ENCODE measurements around the gene INO80. TPM values are rescaled to one million over a fixed set of nuclear protein-coding genes. Genes with fewer than 3 reads are reported as not detected.
A peak's percentile ranks its signal among the peaks of the same experiment; 100 is the strongest.

INO80 gene
- total RNA-seq, 2 donors from 2014 or later, result 14.0 to 34.3 TPM

- H3K4me1 ChIP-seq, result no peaks in the 10 kb centered on the region
- TF ChIP-seq POLR2A (IDR thresholded peaks at IDR 0.05), result no peak
- WGBS, 2 donors, result 67 to 71% methylated on average over 2 of the region's 2 CpGs
- intact Hi-C loops (cut with DNase I), result loop anchor here (10.0 kb wide), 1 partner anchor 102 kb away; no protein-coding TSS in a partner anchor
- DNase-seq (no peak), ATAC-seq (no peak)
- H3K9me3 ChIP-seq, result no peaks in the 10 kb centered on the region
- no peaks in the 10 kb centered on the region for H3K36me3 ChIP-seq (replicated peaks in 1 of 2; ENCODE audit: insufficient read depth in 1 of 2, low read depth in 2 of 2)
- H3K27me3 ChIP-seq, result no peaks in the 10 kb centered on the region
- H3K4me3 ChIP-seq, result no peak overlapping the region
- no peak overlapping the region for H3K27ac ChIP-seq
These were observed 6.8 kb upstream of the INO80 start for GRCh38 chr15:41122849-41123248.

DNA sequence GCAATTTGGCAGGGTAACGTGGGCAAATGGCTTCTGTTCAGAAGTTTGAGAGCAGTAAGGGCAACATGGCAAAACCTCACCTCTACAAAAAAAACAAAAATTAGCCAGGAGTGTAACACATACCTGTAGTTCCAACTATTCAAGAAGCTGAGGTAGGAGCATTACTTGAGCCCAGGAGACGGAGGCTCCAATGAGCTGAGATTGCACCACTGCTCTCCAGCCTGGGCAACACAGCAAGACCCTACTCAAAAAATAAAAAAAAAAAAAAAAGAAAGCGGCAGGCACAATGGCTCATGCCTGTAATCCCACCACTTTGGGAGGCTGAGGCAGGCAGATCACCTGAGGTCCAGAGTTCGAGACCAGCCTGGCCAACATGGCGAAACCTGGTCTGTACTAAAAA is 5.9 kb upstream of the INO80 start:
- no peaks in the 10 kb centered on the region for H3K36me3 ChIP-seq (replicated peaks in 1 of 2; ENCODE audit: insufficient read depth in 1 of 2, low read depth in 2 of 2)
- H3K4me1 ChIP-seq, result no peaks in the 10 kb centered on the region
- no peak for TF ChIP-seq CTCF (IDR thresholded peaks at IDR 0.05)
- TF ChIP-seq POLR2A (IDR thresholded peaks at IDR 0.05), result no peak
- no peak overlapping the region for H3K27ac ChIP-seq
- ATAC-seq (no peak), DNase-seq (no peak)
- 79 to 91% methylated on average over 5 of the region's 5 CpGs for WGBS, 2 donors
- intact Hi-C loops (cut with DNase I), result loop anchor here (10.0 kb wide), 1 partner anchor 103 kb away; no protein-coding TSS in a partner anchor
- no peaks in the 10 kb centered on the region for H3K9me3 ChIP-seq
- H3K4me3 ChIP-seq, result no peak overlapping the region
- H3K27me3 ChIP-seq, result no peaks in the 10 kb centered on the region

DNA sequence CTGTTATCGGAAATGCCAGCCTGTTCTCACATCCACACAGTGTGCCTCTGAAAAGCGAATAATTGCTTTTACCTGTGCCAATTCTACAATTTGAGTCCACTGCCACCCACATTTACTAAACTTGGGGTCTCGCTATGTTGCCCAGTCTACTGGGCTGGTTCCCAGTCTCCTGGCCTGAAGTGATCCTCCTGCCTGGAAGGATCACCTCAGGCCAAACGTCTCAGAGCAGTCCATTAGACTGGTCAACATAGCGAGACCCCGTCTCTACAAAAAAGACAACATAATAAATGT is 827 bp upstream of the INO80 start:
- Histone ChIP-seq H3K36me3 (replicated peaks in 1 of 2; ENCODE audit: insufficient read depth in 1 of 2, low read depth in 2 of 2) (no peaks in the 10 kb centered on the region), H3K27ac (peak overlapping the region; percentile 99 to 100 (median 99)), H3K4me1 (peaks cover 13% of the 10 kb centered on the region), H3K27me3 (no peaks in the 10 kb centered on the region), H3K9me3 (no peaks in the 10 kb centered on the region), H3K4me3 (peak overlapping the region in 1 of 2 donors; percentile 82)
- WGBS, 2 donors, result 61 to 75% methylated on average over 6 of the region's 6 CpGs
- TF ChIP-seq POLR2A (IDR thresholded peaks at IDR 0.05) (no peak), CTCF (IDR thresholded peaks at IDR 0.05) (no peak)
- DNase-seq, result no peak
- ATAC-seq, result no peak
- intact Hi-C loops (cut with DNase I), result no loop called here

DNA sequence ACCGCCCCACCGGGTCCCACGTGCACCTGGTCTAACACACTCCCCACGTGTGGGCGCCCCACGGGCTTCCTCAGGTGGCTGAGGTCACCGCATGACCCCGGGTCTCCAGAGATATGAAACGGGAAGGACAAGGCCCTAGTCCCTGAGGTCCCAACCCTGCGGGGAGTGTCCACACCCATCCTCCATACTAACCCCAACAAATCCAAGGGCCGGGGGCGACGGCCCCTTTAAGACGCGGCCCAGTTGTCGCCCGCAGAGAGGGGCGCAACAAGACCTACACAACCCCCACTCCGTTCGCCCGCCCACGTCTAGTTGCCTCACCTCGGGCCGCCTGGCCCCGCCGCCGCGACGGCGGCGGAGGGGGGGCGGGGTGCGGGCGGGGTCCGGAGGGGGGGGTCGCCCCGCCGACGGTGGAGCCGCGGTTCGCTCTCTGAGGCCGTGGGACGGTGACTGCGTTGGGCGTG is 396 bp downstream of the INO80 start:
- no peaks in the 10 kb centered on the region for H3K27me3 ChIP-seq
- peak; percentile 57 for ATAC-seq
- intact Hi-C loops (cut with DNase I), result no loop called here
- peaks cover 13% of the 10 kb centered on the region for H3K4me1 ChIP-seq
- TF ChIP-seq POLR2A (IDR thresholded peaks at IDR 0.05) (no peak), CTCF (IDR thresholded peaks at IDR 0.05) (peak in 1 of 7 experiments; percentile 8)
- no peaks in the 10 kb centered on the region for H3K36me3 ChIP-seq (replicated peaks in 1 of 2; ENCODE audit: insufficient read depth in 1 of 2, low read depth in 2 of 2)
- H3K27ac ChIP-seq, result peak overlapping the region; percentile 99 to 100 (median 99)
- H3K4me3 ChIP-seq, result peak overlapping the region; percentile 82 to 83
- H3K9me3 ChIP-seq, result no peaks in the 10 kb centered on the region
- DNase-seq, result peak; percentile 60 to 73 (median 64)
- 0 to 1% methylated on average over 8 to 41 of the region's 46 CpGs for WGBS, 2 donors

GRCh38 chr15:41115161-41115651 is 874 bp downstream of the INO80 start:
- 0% methylated on average over 5 to 10 of the region's 10 CpGs for WGBS, 2 donors
- TF ChIP-seq POLR2A (IDR thresholded peaks at IDR 0.05), result no peak
- TF ChIP-seq CTCF (IDR thresholded peaks at IDR 0.05), result no peak
- no peak for ATAC-seq
- intact Hi-C loops (cut with DNase I), result no loop called here
- Histone ChIP-seq H3K27ac (peak overlapping the region; percentile 99 to 100 (median 99)), H3K4me1 (peaks cover 13% of the 10 kb centered on the region), H3K9me3 (no peaks in the 10 kb centered on the region), H3K36me3 (replicated peaks in 1 of 2; ENCODE audit: insufficient read depth in 1 of 2, low read depth in 2 of 2) (no peaks in the 10 kb centered on the region), H3K4me3 (peak overlapping the region; percentile 82 to 83), H3K27me3 (no peaks in the 10 kb centered on the region)
- DNase-seq, result no peak
